K562 (cell line): ENCODE measurements around the gene PTPRC. TPM values are rescaled to one million over a fixed set of nuclear protein-coding genes. Genes with fewer than 3 reads are reported as not detected.

ENCODE experiments used
- ARID1B ChIP-seq: fragments of 450-650 bp; IDR thresholded peaks from 2 replicates; pipeline ENCODE4 v1.6.1; 2016; ENCODE audit warnings: antibody characterized with exemption, mild to moderate bottlenecking, inconsistent platforms
- CBFB ChIP-seq: sonication (generic); formaldehyde crosslinking; IDR thresholded peaks from 2 replicates; pipeline ENCODE4 v1.4.0; 2020; ENCODE audit warnings: mild to moderate bottlenecking, missing genetic modification reagents
- CHD4 ChIP-seq: fragments of 200-600 bp; sonication (generic); IDR thresholded peaks from 3 replicates; pipeline ENCODE4 v1.6.1; 2012; ENCODE audit warnings: low read depth, mild to moderate bottlenecking, mixed read lengths, low read length, inconsistent platforms; ENCODE audit not compliant: insufficient read depth, insufficient replicate concordance, poor library complexity, severe bottlenecking
- EP400 ChIP-seq: fragments of 450-650 bp; IDR thresholded peaks from 2 replicates; pipeline ENCODE4 v1.6.1; 2017; ENCODE audit warnings: antibody characterized with exemption, mild to moderate bottlenecking, moderate library complexity
- FOS ChIP-seq: IDR thresholded peaks from 3 replicates; pipeline ENCODE4 v1.6.1; 2011; ENCODE audit not compliant: insufficient read length; ENCODE audit errors: extremely low read depth
- HNRNPH1 ChIP-seq: fragments of 200-400 bp; formaldehyde crosslinking; optimal IDR thresholded peaks from 2 replicates; pipeline ENCODE3; 2017; ENCODE audit warnings: low read depth, mild to moderate bottlenecking, low read length, moderate library complexity
- JUND ChIP-seq, 2 experiments: IDR thresholded peaks; 2 replicates in 1 of 2; 3 replicates in 1 of 2; pipeline ENCODE4 v1.6.1; 2011; ENCODE audit warnings: borderline replicate concordance in 2 of 2, low read depth in 2 of 2, low read length in 2 of 2, improper control_type of control experiment in 1 of 2, missing biosample characterization in 1 of 2, missing genetic modification characterization in 1 of 2, missing genetic modification reagents in 1 of 2
- NFIC ChIP-seq: fragments of 450-650 bp; IDR thresholded peaks from 2 replicates; pipeline ENCODE4 v1.6.1; 2017; ENCODE audit warnings: mild to moderate bottlenecking, inconsistent platforms
- OTX1 ChIP-seq: fragments of 450-650 bp; formaldehyde crosslinking; IDR thresholded peaks from 2 replicates; pipeline ENCODE4 v1.4.0; 2022; ENCODE audit warnings: mild to moderate bottlenecking
- POLR2A ChIP-seq: fragments of 450-650 bp; conservative IDR thresholded peaks from 2 replicates; pipeline ENCODE4 v1.6.1; 2016
- TCF7 ChIP-seq: sonication (generic); IDR thresholded peaks from 2 replicates; pipeline ENCODE4 v1.6.1; 2016; ENCODE audit warnings: antibody characterized with exemption, borderline replicate concordance
- TEAD4 ChIP-seq, 2 experiments: sonication (generic) in 1 of 2; formaldehyde crosslinking in 1 of 2; IDR thresholded peaks; 2 replicates each; pipeline versions ENCODE4 v1.6.1 to v1.8.0; 2012 to 2022; ENCODE audit warnings: borderline replicate concordance in 1 of 2, inconsistent platforms in 1 of 2, low read length in 1 of 2, mild to moderate bottlenecking in 1 of 2, missing genetic modification reagents in 1 of 2
- polyA plus RNA-seq, 8 experiments: library from polyadenylated mRNA; depleted of rRNA in 4 of 8; stranded (reverse) in 5 of 8; unstranded in 3 of 8; fragments of >200 nt; fragmentation: Nextera tagmentation in 2 of 8; fragmentation: Illumina TruSeq in 1 of 8; extraction: Ambion mirVana in 2 of 8; extraction: Trizol in 1 of 8; gene quantifications; 2 replicates each; pipeline versions ENCODE4 v1.2.1 to v1.2.3, GENCODE V29; 2011 to 2014; ENCODE audit warnings: inconsistent platforms in 1 of 8, missing spikeins in 1 of 8
- total RNA-seq, 7 experiments: library from RNA; depleted of rRNA in 6 of 7; stranded (reverse); fragments of >200 nt in 6 of 7; fragmentation: Illumina TruSeq in 2 of 7; extraction: Trizol in 2 of 7; gene quantifications; 2 replicates each; pipeline versions ENCODE4 v1.2.1 to v1.2.3, GENCODE V29; 2011 to 2021; ENCODE audit warnings: low replicate concordance in 1 of 7
- TF ChIP-seq, protein P1 (sequence below), 2 experiments: fragments of 450-650 bp in 1 of 2; sonication (generic) in 1 of 2; formaldehyde crosslinking in 1 of 2; IDR thresholded peaks; 2 replicates each; pipeline versions ENCODE4 v1.7.1 to v1.9.0; 2016 to 2022; ENCODE audit warnings: inconsistent platforms in 1 of 2, mild to moderate bottlenecking in 1 of 2, missing genetic modification reagents in 1 of 2
- TF ChIP-seq, protein P2 (sequence below): fragments of 250-450 bp; sonication (Bioruptor Pico); IDR thresholded peaks from 2 replicates; pipeline ENCODE4 v1.4.0; 2020; ENCODE audit warnings: mild to moderate bottlenecking, moderate library complexity
- TF ChIP-seq, protein P3 (sequence below): fragments of 250-450 bp; sonication (Bioruptor Pico); IDR thresholded peaks from 2 replicates; pipeline ENCODE4 v1.8.0; 2021; ENCODE audit warnings: mild to moderate bottlenecking, moderate library complexity

PTPRC gene
- total and polyA plus RNA-seq, 9 of the 15 experiments (the other 6 are each of a cell fraction or from before 2014, with no cell fraction given), result 7.1 to 107 (median 62.9) TPM

DNA sequence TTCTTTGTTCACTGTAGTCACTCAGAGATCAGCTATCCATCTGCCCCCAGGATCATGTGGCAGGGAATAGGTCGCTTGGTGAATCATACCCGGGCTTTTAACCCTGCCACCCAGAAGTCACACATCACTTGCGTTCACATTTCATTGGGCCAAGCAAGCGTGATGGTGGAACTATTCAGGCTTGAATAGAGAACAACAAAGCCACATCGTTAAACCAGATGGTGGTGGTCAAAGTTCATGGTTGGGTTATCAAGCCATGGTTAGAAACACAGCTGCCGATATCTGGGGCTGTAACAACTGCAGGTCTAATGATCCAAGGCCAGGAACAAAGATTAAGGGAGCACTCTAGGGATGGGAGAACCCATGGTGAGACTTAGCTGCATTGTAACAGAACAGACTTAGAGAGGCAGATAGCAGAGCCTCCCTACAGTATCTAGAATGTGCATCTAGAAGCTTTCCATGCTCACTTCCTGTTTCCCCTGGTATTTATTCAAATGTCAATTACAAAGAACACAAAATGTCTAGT is 40.0 kb upstream of the PTPRC start (continued):
- TF ChIP-seq TEAD4 (IDR thresholded peaks at IDR 0.05; ENCODE audit: low read length) (peak; percentile 94), TEAD4 (CRISPR knock-in tag; IDR thresholded peaks at IDR 0.05; ENCODE audit: borderline replicate concordance) (no peak), POLR2A (0 out of 2 replicates have a peak, but pooled peaks have one; percentile 31), JUND (IDR thresholded peaks at IDR 0.05; ENCODE audit: borderline replicate concordance, low read depth, low read length) (no peak), JUND (tag; IDR thresholded peaks at IDR 0.05; ENCODE audit: borderline replicate concordance, low read depth, low read length) (0 out of 3 replicates have a peak, but pooled peaks have one; percentile 17), EP400 (0 out of 2 replicates have a peak, but pooled peaks have one; percentile 25), ARID1B (peak; percentile 83), TCF7 (0 out of 2 replicates have a peak, but pooled peaks have one; percentile 42), HNRNPH1 (no peak), CBFB (CRISPR knock-in tag) (no peak), OTX1 (no peak), NFIC (peak; percentile 66), CHD4 (no peak), FOS (no peak)
- TF ChIP-seq, protein P1, sequence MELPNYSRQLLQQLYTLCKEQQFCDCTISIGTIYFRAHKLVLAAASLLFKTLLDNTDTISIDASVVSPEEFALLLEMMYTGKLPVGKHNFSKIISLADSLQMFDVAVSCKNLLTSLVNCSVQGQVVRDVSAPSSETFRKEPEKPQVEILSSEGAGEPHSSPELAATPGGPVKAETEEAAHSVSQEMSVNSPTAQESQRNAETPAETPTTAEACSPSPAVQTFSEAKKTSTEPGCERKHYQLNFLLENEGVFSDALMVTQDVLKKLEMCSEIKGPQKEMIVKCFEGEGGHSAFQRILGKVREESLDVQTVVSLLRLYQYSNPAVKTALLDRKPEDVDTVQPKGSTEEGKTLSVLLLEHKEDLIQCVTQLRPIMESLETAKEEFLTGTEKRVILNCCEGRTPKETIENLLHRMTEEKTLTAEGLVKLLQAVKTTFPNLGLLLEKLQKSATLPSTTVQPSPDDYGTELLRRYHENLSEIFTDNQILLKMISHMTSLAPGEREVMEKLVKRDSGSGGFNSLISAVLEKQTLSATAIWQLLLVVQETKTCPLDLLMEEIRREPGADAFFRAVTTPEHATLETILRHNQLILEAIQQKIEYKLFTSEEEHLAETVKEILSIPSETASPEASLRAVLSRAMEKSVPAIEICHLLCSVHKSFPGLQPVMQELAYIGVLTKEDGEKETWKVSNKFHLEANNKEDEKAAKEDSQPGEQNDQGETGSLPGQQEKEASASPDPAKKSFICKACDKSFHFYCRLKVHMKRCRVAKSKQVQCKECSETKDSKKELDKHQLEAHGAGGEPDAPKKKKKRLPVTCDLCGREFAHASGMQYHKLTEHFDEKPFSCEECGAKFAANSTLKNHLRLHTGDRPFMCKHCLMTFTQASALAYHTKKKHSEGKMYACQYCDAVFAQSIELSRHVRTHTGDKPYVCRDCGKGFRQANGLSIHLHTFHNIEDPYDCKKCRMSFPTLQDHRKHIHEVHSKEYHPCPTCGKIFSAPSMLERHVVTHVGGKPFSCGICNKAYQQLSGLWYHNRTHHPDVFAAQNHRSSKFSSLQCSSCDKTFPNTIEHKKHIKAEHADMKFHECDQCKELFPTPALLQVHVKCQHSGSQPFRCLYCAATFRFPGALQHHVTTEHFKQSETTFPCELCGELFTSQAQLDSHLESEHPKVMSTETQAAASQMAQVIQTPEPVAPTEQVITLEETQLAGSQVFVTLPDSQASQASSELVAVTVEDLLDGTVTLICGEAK (IDR thresholded peaks at IDR 0.05), result no peak
- TF ChIP-seq, protein P1 (CRISPR knock-in tag; IDR thresholded peaks at IDR 0.05), result no peak
- TF ChIP-seq, protein P2, sequence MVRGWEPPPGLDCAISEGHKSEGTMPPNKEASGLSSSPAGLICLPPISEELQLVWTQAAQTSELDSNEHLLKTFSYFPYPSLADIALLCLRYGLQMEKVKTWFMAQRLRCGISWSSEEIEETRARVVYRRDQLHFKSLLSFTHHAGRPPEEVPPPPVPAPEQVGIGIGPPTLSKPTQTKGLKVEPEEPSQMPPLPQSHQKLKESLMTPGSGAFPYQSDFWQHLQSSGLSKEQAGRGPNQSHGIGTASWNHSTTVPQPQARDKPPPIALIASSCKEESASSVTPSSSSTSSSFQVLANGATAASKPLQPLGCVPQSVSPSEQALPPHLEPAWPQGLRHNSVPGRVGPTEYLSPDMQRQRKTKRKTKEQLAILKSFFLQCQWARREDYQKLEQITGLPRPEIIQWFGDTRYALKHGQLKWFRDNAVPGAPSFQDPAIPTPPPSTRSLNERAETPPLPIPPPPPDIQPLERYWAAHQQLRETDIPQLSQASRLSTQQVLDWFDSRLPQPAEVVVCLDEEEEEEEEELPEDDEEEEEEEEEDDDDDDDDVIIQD (CRISPR knock-in tag), result no peak
- TF ChIP-seq, protein P3, sequence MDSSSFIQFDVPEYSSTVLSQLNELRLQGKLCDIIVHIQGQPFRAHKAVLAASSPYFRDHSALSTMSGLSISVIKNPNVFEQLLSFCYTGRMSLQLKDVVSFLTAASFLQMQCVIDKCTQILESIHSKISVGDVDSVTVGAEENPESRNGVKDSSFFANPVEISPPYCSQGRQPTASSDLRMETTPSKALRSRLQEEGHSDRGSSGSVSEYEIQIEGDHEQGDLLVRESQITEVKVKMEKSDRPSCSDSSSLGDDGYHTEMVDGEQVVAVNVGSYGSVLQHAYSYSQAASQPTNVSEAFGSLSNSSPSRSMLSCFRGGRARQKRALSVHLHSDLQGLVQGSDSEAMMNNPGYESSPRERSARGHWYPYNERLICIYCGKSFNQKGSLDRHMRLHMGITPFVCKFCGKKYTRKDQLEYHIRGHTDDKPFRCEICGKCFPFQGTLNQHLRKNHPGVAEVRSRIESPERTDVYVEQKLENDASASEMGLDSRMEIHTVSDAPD, result peak; percentile 95
